ENCODE measurements around the gene UAP1. TPM values are rescaled to one million over a fixed set of nuclear protein-coding genes. Genes with fewer than 3 reads are reported as not detected.

Gene UAP1
- total RNA-seq, 1 donor from 2014 or later: 55.4 TPM

- no peaks in the 10 kb centered on the region for H3K36me3 ChIP-seq (ENCODE audit: control insufficient read depth, insufficient read depth, low read length)
- DNase-seq (ENCODE audit: low read depth): no peak
- H3K4me3 ChIP-seq (ENCODE audit: low read depth, low read length): no peak overlapping the region
- no peaks in the 10 kb centered on the region for H3K27me3 ChIP-seq (ENCODE audit: control insufficient read depth, insufficient read depth, low read length)
- no peak for TF ChIP-seq CTCF (IDR thresholded peaks at IDR 0.05; ENCODE audit: insufficient read depth, low read length, poor library complexity, severe bottlenecking)
Observed at GRCh38 chr1:162549001-162549400, 12.5 kb upstream of the UAP1 start.

GRCh38 chr1:162550925-162551324 is 10.6 kb upstream of the UAP1 start:
- Histone ChIP-seq H3K4me3 (ENCODE audit: low read depth, low read length) (no peak overlapping the region), H3K36me3 (ENCODE audit: control insufficient read depth, insufficient read depth, low read length) (no peaks in the 10 kb centered on the region), H3K27me3 (ENCODE audit: control insufficient read depth, insufficient read depth, low read length) (no peaks in the 10 kb centered on the region)
- TF ChIP-seq CTCF (IDR thresholded peaks at IDR 0.05; ENCODE audit: insufficient read depth, low read length, poor library complexity, severe bottlenecking): no peak
- DNase-seq (ENCODE audit: low read depth): no peak

GRCh38 chr1:162551969-162552683 is 9.4 kb upstream of the UAP1 start:
- H3K27me3 ChIP-seq (ENCODE audit: control insufficient read depth, insufficient read depth, low read length): no peaks in the 10 kb centered on the region
- no peaks in the 10 kb centered on the region for H3K36me3 ChIP-seq (ENCODE audit: control insufficient read depth, insufficient read depth, low read length)
- H3K4me3 ChIP-seq (ENCODE audit: low read depth, low read length): no peak overlapping the region
- no peak for TF ChIP-seq CTCF (IDR thresholded peaks at IDR 0.05; ENCODE audit: insufficient read depth, low read length, poor library complexity, severe bottlenecking)
- DNase-seq (ENCODE audit: low read depth): no peak

- TF ChIP-seq CTCF (IDR thresholded peaks at IDR 0.05; ENCODE audit: insufficient read depth, low read length, poor library complexity, severe bottlenecking): no peak
- Histone ChIP-seq H3K27me3 (ENCODE audit: control insufficient read depth, insufficient read depth, low read length) (no peaks in the 10 kb centered on the region), H3K36me3 (ENCODE audit: control insufficient read depth, insufficient read depth, low read length) (no peaks in the 10 kb centered on the region), H3K4me3 (ENCODE audit: low read depth, low read length) (no peak overlapping the region)
- no peak for DNase-seq (ENCODE audit: low read depth)
Observed at GRCh38 chr1:162552684-162553252, 8.8 kb upstream of the UAP1 start.

- H3K27me3 ChIP-seq (ENCODE audit: control insufficient read depth, insufficient read depth, low read length): no peaks in the 10 kb centered on the region
- no peak overlapping the region for H3K4me3 ChIP-seq (ENCODE audit: low read depth, low read length)
- no peak for DNase-seq (ENCODE audit: low read depth)
- TF ChIP-seq CTCF (IDR thresholded peaks at IDR 0.05; ENCODE audit: insufficient read depth, low read length, poor library complexity, severe bottlenecking): no peak
- no peaks in the 10 kb centered on the region for H3K36me3 ChIP-seq (ENCODE audit: control insufficient read depth, insufficient read depth, low read length)
Observed at GRCh38 chr1:162554258-162554657, 7.3 kb upstream of the UAP1 start.

GRCh38 chr1:162557536-162557935 is 4.0 kb upstream of the UAP1 start:
- Histone ChIP-seq H3K27me3 (ENCODE audit: control insufficient read depth, insufficient read depth, low read length) (no peaks in the 10 kb centered on the region), H3K36me3 (ENCODE audit: control insufficient read depth, insufficient read depth, low read length) (no peaks in the 10 kb centered on the region), H3K4me3 (ENCODE audit: low read depth, low read length) (no peak overlapping the region)
- no peak for DNase-seq (ENCODE audit: low read depth)
- no peak for TF ChIP-seq CTCF (IDR thresholded peaks at IDR 0.05; ENCODE audit: insufficient read depth, low read length, poor library complexity, severe bottlenecking)

Measured in kidney epithelial cell (primary cell).